H1 (cell line): ENCODE data around the gene GNG7. TPM values are rescaled to one million over a fixed set of nuclear protein-coding genes. Genes with fewer than 3 reads are reported as not detected.
"Not testable (repeated sequence)": the region's sequence is repeated elsewhere in the genome, so short reads cannot be mapped to it uniquely, and the experiment has no call there.

ENCODE experiments used
- CTCF ChIA-PET: fragments of 300-600 bp; sonication (Branson Sonifier 250); formaldehyde crosslinking; loops from one replicate; lab custom pipeline; 2021; ENCODE audit not compliant: partially characterized antibody; lab: Charles Lee
- POLR2A ChIA-PET: fragments of 300-600 bp; sonication (Branson Sonifier 250); formaldehyde crosslinking; loops from one replicate; lab custom pipeline; 2021; ENCODE audit warnings: inconsistent platforms; ENCODE audit not compliant: partially characterized antibody; lab: Charles Lee
- DNase-seq, 2 experiments: peaks; one replicate each; pipeline versions ENCODE4 v3.0.0 to v3.0.0-alpha.2; 2010 to 2022; ENCODE audit warnings: low spot score in 2 of 2, low read depth in 1 of 2, mixed read lengths in 1 of 2
- FAIRE-seq: peaks from 2 replicates; lab custom pipeline; 2011; peaks lifted over from hg19 to GRCh38; lab: Jason Lieb, UNC
- H2AFZ ChIP-seq: 2 replicates; pipeline ENCODE4 v1.8.1; 2012; ENCODE audit warnings: low read length, inconsistent platforms
- H2AK5ac ChIP-seq: 2 replicates; pipeline ENCODE4 v1.6.1; 2013; ENCODE audit warnings: low read depth, low read length
- H2BK120ac ChIP-seq: replicated peaks from 2 replicates; pipeline ENCODE3; 2013; ENCODE audit warnings: low read depth, low read length, inconsistent platforms
- H2BK12ac ChIP-seq: 2 replicates; pipeline ENCODE4 v1.6.1; 2013; ENCODE audit warnings: low read depth, low read length
- H2BK15ac ChIP-seq: 2 replicates; pipeline ENCODE4 v1.6.1; 2013; ENCODE audit warnings: low read length
- H2BK20ac ChIP-seq: 2 replicates; pipeline ENCODE4 v1.6.1; 2013; ENCODE audit warnings: low read length
- H2BK5ac ChIP-seq: 2 replicates; pipeline ENCODE4 v1.6.1; 2013; ENCODE audit warnings: low read depth, low read length
- H3K14ac ChIP-seq: 2 replicates; pipeline ENCODE4 v1.6.1; 2013; ENCODE audit warnings: inconsistent platforms; ENCODE audit not compliant: insufficient read length
- H3K18ac ChIP-seq: 2 replicates; pipeline ENCODE4 v1.6.1; 2013; ENCODE audit warnings: low read length; ENCODE audit errors: extremely low read depth
- H3K23ac ChIP-seq: 2 replicates; pipeline ENCODE4 v1.6.1; 2013; ENCODE audit warnings: inconsistent platforms; ENCODE audit not compliant: insufficient read length
- H3K23me2 ChIP-seq: 2 replicates; pipeline ENCODE4 v1.6.1; 2013; ENCODE audit warnings: low read depth, low read length
- H3K27ac ChIP-seq: 2 replicates; pipeline ENCODE4 v1.6.1; 2011; ENCODE audit warnings: low read depth, low read length, inconsistent platforms
- H3K27me3 ChIP-seq, 4 experiments: replicated peaks in 1 of 4; 1 replicate in 1 of 4; 2 replicates in 3 of 4; pipeline versions ENCODE4 v1.6.1 to v1.8.1; 2011 to 2013; ENCODE audit warnings: low read length in 3 of 4, mild to moderate bottlenecking in 3 of 4, inconsistent platforms in 2 of 4, mixed read lengths in 2 of 4, moderate library complexity in 1 of 4; ENCODE audit not compliant: control insufficient read depth in 3 of 4, insufficient read depth in 3 of 4; ENCODE audit errors: extremely low read depth in 1 of 4
- H3K36me3 ChIP-seq, 4 experiments: 2 replicates each; pipeline versions ENCODE4 v1.6.1 to v1.8.1; 2011 to 2013; ENCODE audit warnings: mild to moderate bottlenecking in 4 of 4, low read length in 3 of 4, moderate library complexity in 2 of 4, control low read depth in 1 of 4, inconsistent platforms in 1 of 4; ENCODE audit not compliant: insufficient read depth in 4 of 4, control insufficient read depth in 2 of 4
- H3K4ac ChIP-seq: replicated peaks from 2 replicates; pipeline ENCODE3; 2013; ENCODE audit warnings: low read length, low read depth, mixed read lengths, inconsistent platforms; ENCODE audit not compliant: insufficient read length
- H3K4me1 ChIP-seq, 4 experiments: replicated peaks in 1 of 4; 1 replicate in 1 of 4; 2 replicates in 3 of 4; pipeline versions ENCODE4 v1.6.1 to v1.8.1; 2011 to 2013; ENCODE audit warnings: low read length in 3 of 4, inconsistent platforms in 2 of 4, mixed read lengths in 1 of 4; ENCODE audit not compliant: insufficient read depth in 4 of 4, control insufficient read depth in 3 of 4
- H3K4me2 ChIP-seq, 2 experiments: 2 replicates each; pipeline versions ENCODE4 v1.6.1 to v1.8.1; 2011 to 2013; ENCODE audit warnings: low read depth in 2 of 2, low read length in 2 of 2, control low read depth in 1 of 2, inconsistent platforms in 1 of 2, mild to moderate bottlenecking in 1 of 2; ENCODE audit not compliant: insufficient read depth in 1 of 2
- H3K4me3 ChIP-seq, 4 experiments: fragments of 200-600, 300-600 bp in 1 of 4; sonication (generic), shearing (Covaris generic), sonication (Bioruptor Twin) in 1 of 4; 2 replicates each; pipeline versions ENCODE4 v1.5.1 to v1.8.1; 2011 to 2016; ENCODE audit warnings: low read length in 4 of 4, low read depth in 3 of 4, control low read depth in 2 of 4, inconsistent platforms in 2 of 4, mild to moderate bottlenecking in 2 of 4, mixed read lengths in 1 of 4, moderate library complexity in 1 of 4; ENCODE audit not compliant: insufficient read depth in 2 of 4; ENCODE audit errors: extremely low read depth in 1 of 4
- H3K56ac ChIP-seq: replicated peaks from 2 replicates; pipeline ENCODE3; 2013; ENCODE audit warnings: low read depth, mild to moderate bottlenecking, mixed read lengths, low read length, inconsistent platforms; ENCODE audit not compliant: insufficient read length
- H3K79me1 ChIP-seq: 2 replicates; pipeline ENCODE4 v1.6.1; 2013; ENCODE audit warnings: low read depth, low read length, control low read depth
- H3K79me2 ChIP-seq, 2 experiments: 2 replicates each; pipeline versions ENCODE4 v1.6.1 to v1.8.1; 2012 to 2013; ENCODE audit warnings: low read length in 2 of 2, mild to moderate bottlenecking in 2 of 2, inconsistent platforms in 1 of 2; ENCODE audit not compliant: insufficient read depth in 2 of 2, control insufficient read depth in 1 of 2
- H3K9ac ChIP-seq, 4 experiments: replicated peaks in 1 of 4; 1 replicate in 1 of 4; 2 replicates in 3 of 4; pipeline versions ENCODE4 v1.6.1 to v1.8.1; 2011 to 2013; ENCODE audit warnings: low read depth in 3 of 4, low read length in 3 of 4, control low read depth in 2 of 4, mild to moderate bottlenecking in 2 of 4, moderate library complexity in 2 of 4, inconsistent platforms in 1 of 4; ENCODE audit errors: extremely low read depth in 1 of 4
- H3K9me3 ChIP-seq, 2 experiments: 2 replicates each; pipeline versions ENCODE4 v1.6.1 to v1.8.1; 2012 to 2013; ENCODE audit warnings: mild to moderate bottlenecking in 2 of 2, moderate library complexity in 2 of 2, control low read depth in 1 of 2, inconsistent platforms in 1 of 2, low read depth in 1 of 2, low read length in 1 of 2, mixed read lengths in 1 of 2; ENCODE audit not compliant: insufficient read depth in 2 of 2
- H4K20me1 ChIP-seq, 2 experiments: replicated peaks in 1 of 2; 2 replicates each; pipeline versions ENCODE3 to v1.8.1; 2011 to 2013; ENCODE audit warnings: inconsistent platforms in 2 of 2, low read length in 2 of 2, mild to moderate bottlenecking in 1 of 2; ENCODE audit not compliant: insufficient read depth in 2 of 2, control insufficient read depth in 1 of 2
- H4K5ac ChIP-seq: 2 replicates; pipeline ENCODE4 v1.6.1; 2013; ENCODE audit warnings: low read length, low read depth, mixed read lengths, inconsistent platforms; ENCODE audit not compliant: insufficient read length
- H4K8ac ChIP-seq: 2 replicates; pipeline ENCODE4 v1.8.0; 2013; ENCODE audit warnings: mild to moderate bottlenecking, moderate library complexity, low read length, inconsistent platforms; ENCODE audit not compliant: insufficient read depth; ENCODE audit errors: extremely low read depth
- H4K91ac ChIP-seq: replicated peaks from 2 replicates; pipeline ENCODE3; 2013; ENCODE audit warnings: low read length, mixed read lengths, inconsistent platforms; ENCODE audit not compliant: insufficient read length
- E2F6 ChIP-seq: IDR thresholded peaks from 2 replicates; pipeline ENCODE4 v1.6.1; 2012; ENCODE audit warnings: inconsistent platforms
- EGR1 ChIP-seq: IDR thresholded peaks from 2 replicates; pipeline ENCODE4 v1.6.1; 2011; ENCODE audit warnings: low read depth, low read length, borderline replicate concordance
- EZH2 ChIP-seq: fragments of 200-600 bp; sonication (generic); IDR thresholded peaks from 2 replicates; pipeline ENCODE4 v1.7.1; 2012; ENCODE audit warnings: low read depth, mild to moderate bottlenecking, moderate library complexity, low read length, inconsistent platforms; ENCODE audit not compliant: severe bottlenecking
- NANOG ChIP-seq: IDR thresholded peaks from 2 replicates; pipeline ENCODE4 v1.6.1; 2011; ENCODE audit warnings: low read length, low read depth, mild to moderate bottlenecking, inconsistent platforms; ENCODE audit not compliant: insufficient read depth, poor library complexity, severe bottlenecking
- PHF8 ChIP-seq: fragments of 200-600 bp; sonication (generic); conservative IDR thresholded peaks from 2 replicates; pipeline ENCODE4 v1.7.1; 2012; ENCODE audit warnings: low read depth, mild to moderate bottlenecking, inconsistent platforms, low read length, moderate library complexity
- RXRA ChIP-seq: IDR thresholded peaks from 2 replicates; pipeline ENCODE4 v1.6.1; 2011; ENCODE audit warnings: low read depth, mild to moderate bottlenecking, low read length, moderate library complexity; ENCODE audit not compliant: insufficient read depth
- WGBS, 2 experiments: shearing (Covaris generic) in 1 of 2; methylation state at CpG; one replicate each; pipeline versions ENCODE4 v1.1.6 to v1.1.7; 2013 to 2015; ENCODE audit warnings: low lambda C conversion rate in 2 of 2, mixed read lengths in 2 of 2, inconsistent platforms in 1 of 2, low coverage in 1 of 2, missing lambda C conversion rate in 1 of 2; ENCODE audit not compliant: insufficient replicate concordance in 2 of 2, insufficient coverage in 1 of 2, insufficient read length in 1 of 2; ENCODE audit errors: extremely low coverage in 1 of 2, missing lambda C conversion rate in 1 of 2; 5-methylcytosine and 5-hydroxymethylcytosine counted together
- polyA plus RNA-seq, 7 experiments: library from polyadenylated mRNA; depleted of rRNA in 3 of 7; stranded (reverse) in 5 of 7; unstranded in 2 of 7; fragments of >200 nt in 5 of 7; fragments of 200-250 nt in 2 of 7; gene quantifications; 1 replicate in 5 of 7; 2 replicates in 1 of 7; 4 replicates in 1 of 7; pipeline versions ENCODE4 v1.2.1 to v1.2.3, GENCODE V29; 2011 to 2013; ENCODE audit warnings: missing spikeins in 2 of 7, mixed read lengths in 2 of 7
- total RNA-seq: library from RNA; stranded (reverse); fragmentation: NEBNext Ultra II Directional; extraction: Animal tissue kit (Norgen Biotek cat#: 25700); gene quantifications from 2 replicates; pipeline ENCODE4 v1.2.1, GENCODE V29; 2021

The GNG7 gene
- total and polyA plus RNA-seq, 2 of the 8 experiments (the other 6 are each of a cell fraction or from before 2014, with no cell fraction given): 2.8 to 7.8 TPM

- TF ChIP-seq E2F6 (no peak), PHF8 (no peak), RXRA (no peak), EZH2 (no peak), NANOG (no peak), EGR1 (no peak)
Observed at GRCh38 chr19:2507109-2507508, 195.4 kb downstream of the GNG7 start (continued).

- not testable (repeated sequence) for H3K4me2 ChIP-seq, H4K8ac ChIP-seq, H2AK5ac ChIP-seq, H3K23ac ChIP-seq, H2BK20ac ChIP-seq, FAIRE-seq, H2BK120ac ChIP-seq, H3K79me2 ChIP-seq, H3K18ac ChIP-seq, H2BK15ac ChIP-seq, H2BK12ac ChIP-seq, H3K9me3 ChIP-seq, H3K14ac ChIP-seq, H3K27ac ChIP-seq, H3K79me1 ChIP-seq, H3K27me3 ChIP-seq, H3K4ac ChIP-seq, H4K20me1 ChIP-seq, H3K9ac ChIP-seq, H2AFZ ChIP-seq, H4K91ac ChIP-seq, H3K56ac ChIP-seq, H3K4me1 ChIP-seq, H3K36me3 ChIP-seq, DNase-seq, H4K5ac ChIP-seq, H3K4me3 ChIP-seq, H3K23me2 ChIP-seq, H2BK5ac ChIP-seq
- CTCF ChIA-PET: interaction anchor here (0.6 to 1.6 kb wide), 6 partner anchors 10 to 373 kb away, joined by 3 to 5 read pairs (median 4); no protein-coding TSS in a partner anchor
- POLR2A ChIA-PET: interaction anchor here (1.0 to 2.2 kb wide), 3 partner anchors 12 to 31 kb away, joined by 3 to 9 read pairs (median 4); partner anchors contain the start of gene GADD45B
- WGBS, 2 experiments: 89% methylated on average over 8 of the region's 8 CpGs; no CpG with 5 or more reads in 1 of the 2 experiments
Observed at GRCh38 chr19:2506656-2507055, 195.8 kb downstream of the GNG7 start.
